ENCODE data around the gene TPSB2.
"Not testable (repeated sequence)": the region's sequence is repeated elsewhere in the genome, so short reads cannot be mapped to it uniquely, and the experiment has no call there.

Gene TPSB2

GRCh38 chr16:1230471-1231212 lies 658 bp upstream of the TPSB2 start:
- H3K9ac ChIP-seq (ENCODE audit: low read length); H3K36me3 ChIP-seq (ENCODE audit: control insufficient read depth, insufficient read depth, low read length); H3K27me3 ChIP-seq (ENCODE audit: control insufficient read depth, insufficient read depth, low read length); H3K4me3 ChIP-seq (ENCODE audit: low read length); H3K4me1 ChIP-seq (ENCODE audit: control insufficient read depth, insufficient read depth, low read length); H3K9me3 ChIP-seq (ENCODE audit: control insufficient read depth, low read length): not testable (repeated sequence)

GRCh38 chr16:1229476-1229875 lies 508 bp downstream of the TPSB2 start:
- H3K4me3 ChIP-seq (ENCODE audit: low read length): not testable (repeated sequence)

GRCh38 chr16:1228227-1228626 lies 1.8 kb downstream of the TPSB2 start:
- H3K9me3 ChIP-seq (ENCODE audit: control insufficient read depth, low read length); H3K27me3 ChIP-seq (ENCODE audit: control insufficient read depth, insufficient read depth, low read length); H3K9ac ChIP-seq (ENCODE audit: low read length); H3K36me3 ChIP-seq (ENCODE audit: control insufficient read depth, insufficient read depth, low read length); H3K4me3 ChIP-seq (ENCODE audit: low read length): not testable (repeated sequence)
- peaks cover 13% of the 10 kb centered on the region for H3K4me1 ChIP-seq (ENCODE audit: control insufficient read depth, insufficient read depth, low read length)

More at GRCh38 chr16:1229476-1229875, 508 bp downstream of the TPSB2 start:
- not testable (repeated sequence) for H3K9me3 ChIP-seq (ENCODE audit: control insufficient read depth, low read length); H3K36me3 ChIP-seq (ENCODE audit: control insufficient read depth, insufficient read depth, low read length); H3K9ac ChIP-seq (ENCODE audit: low read length); H3K27me3 ChIP-seq (ENCODE audit: control insufficient read depth, insufficient read depth, low read length)
- peaks cover 13% of the 10 kb centered on the region for H3K4me1 ChIP-seq (ENCODE audit: control insufficient read depth, insufficient read depth, low read length)

GRCh38 chr16:1226692-1227091 lies 3.3 kb downstream of the TPSB2 start:
- H3K9ac ChIP-seq (ENCODE audit: low read length); H3K36me3 ChIP-seq (ENCODE audit: control insufficient read depth, insufficient read depth, low read length); H3K9me3 ChIP-seq (ENCODE audit: control insufficient read depth, low read length); H3K27me3 ChIP-seq (ENCODE audit: control insufficient read depth, insufficient read depth, low read length); H3K4me3 ChIP-seq (ENCODE audit: low read length): not testable (repeated sequence)
- peaks cover 13% of the 10 kb centered on the region for H3K4me1 ChIP-seq (ENCODE audit: control insufficient read depth, insufficient read depth, low read length)

GRCh38 chr16:1225728-1226311 lies 4.2 kb downstream of the TPSB2 start:
- not testable (repeated sequence) for H3K27me3 ChIP-seq (ENCODE audit: control insufficient read depth, insufficient read depth, low read length); H3K9ac ChIP-seq (ENCODE audit: low read length); H3K36me3 ChIP-seq (ENCODE audit: control insufficient read depth, insufficient read depth, low read length); H3K4me3 ChIP-seq (ENCODE audit: low read length); H3K9me3 ChIP-seq (ENCODE audit: control insufficient read depth, low read length)
- H3K4me1 ChIP-seq (ENCODE audit: control insufficient read depth, insufficient read depth, low read length): peaks cover 13% of the 10 kb centered on the region

GRCh38 chr16:1225051-1225451 lies 4.9 kb downstream of the TPSB2 start, which contains the start of gene TPSG1:
TSS of gene TPSG1 (minus strand) at chr16:1225268. CDS start at chr16:1225252, 16 bp downstream.
- Histone ChIP-seq H3K4me3 (ENCODE audit: low read length) (no peak within 1 kb of the TSS), H3K4me1 (ENCODE audit: control insufficient read depth, insufficient read depth, low read length) (peaks cover 13% of the 10 kb centered on the region), H3K27me3 (ENCODE audit: control insufficient read depth, insufficient read depth, low read length) (no peaks in the 10 kb centered on the region), H3K36me3 (ENCODE audit: control insufficient read depth, insufficient read depth, low read length) (no peaks in the 10 kb centered on the region), H3K9me3 (ENCODE audit: control insufficient read depth, low read length) (no peaks in the 10 kb centered on the region), H3K9ac (ENCODE audit: low read length) (no peak within 1 kb of the TSS)

- no peak overlapping the region for H3K9ac ChIP-seq (ENCODE audit: low read length)
- no peaks in the 10 kb centered on the region for H3K36me3 ChIP-seq (ENCODE audit: control insufficient read depth, insufficient read depth, low read length)
- no peak overlapping the region for H3K4me3 ChIP-seq (ENCODE audit: low read length)
Observed at GRCh38 chr16:1224558-1224957, 5.4 kb downstream of the TPSB2 start.

GRCh38 chr16:1223355-1224214 lies 6.4 kb downstream of the TPSB2 start:
- H3K9me3 ChIP-seq (ENCODE audit: control insufficient read depth, low read length): no peaks in the 10 kb centered on the region

More at GRCh38 chr16:1224558-1224957, 5.4 kb downstream of the TPSB2 start:
- no peaks in the 10 kb centered on the region for H3K9me3 ChIP-seq (ENCODE audit: control insufficient read depth, low read length)
- no peaks in the 10 kb centered on the region for H3K27me3 ChIP-seq (ENCODE audit: control insufficient read depth, insufficient read depth, low read length)
- peaks cover 13% of the 10 kb centered on the region for H3K4me1 ChIP-seq (ENCODE audit: control insufficient read depth, insufficient read depth, low read length)

GRCh38 chr16:1222553-1223354 lies 7.2 kb downstream of the TPSB2 start:
- H3K9ac ChIP-seq (ENCODE audit: low read length): no peak overlapping the region
- H3K27me3 ChIP-seq (ENCODE audit: control insufficient read depth, insufficient read depth, low read length): no peaks in the 10 kb centered on the region
- no peak overlapping the region for H3K4me3 ChIP-seq (ENCODE audit: low read length)
- no peaks in the 10 kb centered on the region for H3K36me3 ChIP-seq (ENCODE audit: control insufficient read depth, insufficient read depth, low read length)
- no peaks in the 10 kb centered on the region for H3K9me3 ChIP-seq (ENCODE audit: control insufficient read depth, low read length)
- H3K4me1 ChIP-seq (ENCODE audit: control insufficient read depth, insufficient read depth, low read length): peaks cover 13% of the 10 kb centered on the region

More at GRCh38 chr16:1223355-1224214, 6.4 kb downstream of the TPSB2 start:
- no peak overlapping the region for H3K9ac ChIP-seq (ENCODE audit: low read length)
- no peaks in the 10 kb centered on the region for H3K36me3 ChIP-seq (ENCODE audit: control insufficient read depth, insufficient read depth, low read length)
- H3K4me3 ChIP-seq (ENCODE audit: low read length): no peak overlapping the region
- H3K4me1 ChIP-seq (ENCODE audit: control insufficient read depth, insufficient read depth, low read length): peaks cover 13% of the 10 kb centered on the region
- no peaks in the 10 kb centered on the region for H3K27me3 ChIP-seq (ENCODE audit: control insufficient read depth, insufficient read depth, low read length)

GRCh38 chr16:1221628-1222552 lies 8.1 kb downstream of the TPSB2 start:
- Histone ChIP-seq H3K4me1 (ENCODE audit: control insufficient read depth, insufficient read depth, low read length) (peaks cover 13% of the 10 kb centered on the region), H3K27me3 (ENCODE audit: control insufficient read depth, insufficient read depth, low read length) (no peaks in the 10 kb centered on the region), H3K9me3 (ENCODE audit: control insufficient read depth, low read length) (no peaks in the 10 kb centered on the region), H3K4me3 (ENCODE audit: low read length) (no peak overlapping the region), H3K9ac (ENCODE audit: low read length) (no peak overlapping the region), H3K36me3 (ENCODE audit: control insufficient read depth, insufficient read depth, low read length) (no peaks in the 10 kb centered on the region)
